Hepatocyte (in vitro differentiated cells): ENCODE measurements around the gene RUBCN. TPM values are rescaled to one million over a fixed set of nuclear protein-coding genes. Genes with fewer than 3 reads are reported as not detected.
"Not testable (repeated sequence)": the region's sequence is repeated elsewhere in the genome, so short reads cannot be mapped to it uniquely, and the experiment has no call there.

ENCODE experiments used
- DNase-seq: peaks from one replicate; pipeline ENCODE4 v3.0.0-alpha.2; 2016; ENCODE audit warnings: low spot score
- H2AFZ ChIP-seq: fragments of 200-600 bp; sonication (generic); 2 replicates; pipeline ENCODE4 v1.6.0; 2016; ENCODE audit warnings: antibody characterized with exemption, mild to moderate bottlenecking
- H3K27ac ChIP-seq: fragments of 200-600 bp; sonication (generic); 2 replicates; pipeline ENCODE4 v1.5.1; 2016; ENCODE audit warnings: mild to moderate bottlenecking
- H3K27me3 ChIP-seq: fragments of 200-600 bp; sonication (generic); 2 replicates; pipeline ENCODE4 v1.6.1; 2016
- H3K36me3 ChIP-seq: fragments of 200-600 bp; sonication (generic); replicated peaks from 2 replicates; pipeline ENCODE4 v1.5.1; 2016; ENCODE audit warnings: low read depth; ENCODE audit not compliant: insufficient read depth
- H3K4me1 ChIP-seq: fragments of 200-600 bp; sonication (generic); 2 replicates; pipeline ENCODE4 v1.5.1; 2016; ENCODE audit warnings: mild to moderate bottlenecking, moderate library complexity; ENCODE audit not compliant: insufficient read depth
- H3K4me2 ChIP-seq: fragments of 200-600 bp; sonication (generic); 2 replicates; pipeline ENCODE4 v1.6.0; 2016
- H3K4me3 ChIP-seq: fragments of 200-600 bp; sonication (generic); 2 replicates; pipeline ENCODE4 v1.5.1; 2016; ENCODE audit warnings: mild to moderate bottlenecking
- H3K79me2 ChIP-seq: fragments of 200-600 bp; sonication (generic); 2 replicates; pipeline ENCODE4 v1.6.0; 2017; ENCODE audit warnings: mild to moderate bottlenecking
- H3K9me2 ChIP-seq: fragments of 200-600 bp; sonication (generic); replicated peaks from 2 replicates; pipeline ENCODE4 v1.6.0; 2017; ENCODE audit warnings: mild to moderate bottlenecking; ENCODE audit not compliant: insufficient read depth
- H3K9me3 ChIP-seq: fragments of 200-600 bp; sonication (generic); 2 replicates; pipeline ENCODE4 v1.5.1; 2016; ENCODE audit warnings: low read depth, mild to moderate bottlenecking
- H4K20me1 ChIP-seq: fragments of 200-600 bp; sonication (generic); 2 replicates; pipeline ENCODE4 v1.6.0; 2016; ENCODE audit warnings: mild to moderate bottlenecking; ENCODE audit not compliant: insufficient read depth, poor library complexity, severe bottlenecking
- CTCF ChIP-seq: fragments of 200-600 bp; sonication (generic); IDR thresholded peaks from 2 replicates; pipeline ENCODE4 v1.5.1; 2016; ENCODE audit warnings: antibody characterized with exemption, mild to moderate bottlenecking; ENCODE audit not compliant: poor library complexity
- EZH2 ChIP-seq: fragments of 200-600 bp; sonication (generic); IDR thresholded peaks from 2 replicates; pipeline ENCODE4 v1.6.1; 2016; ENCODE audit warnings: antibody characterized with exemption, mild to moderate bottlenecking, borderline replicate concordance
- EZH2phosphoT487 ChIP-seq: fragments of 200-600 bp; sonication (generic); IDR thresholded peaks from one replicate; pipeline ENCODE4 v1.6.1; 2018; ENCODE audit warnings: antibody characterized with exemption, mild to moderate bottlenecking, low read depth, moderate library complexity; ENCODE audit not compliant: unreplicated experiment, severe bottlenecking
- WGBS: methylation state at CpG from one replicate; pipeline ENCODE4 v1.1.6; 2016; ENCODE audit warnings: low lambda C conversion rate; ENCODE audit errors: missing lambda C conversion rate; 5-methylcytosine and 5-hydroxymethylcytosine counted together
- polyA plus RNA-seq: library from polyadenylated mRNA; unstranded; fragments of >200 nt; fragmentation: Nextera tagmentation; extraction: Ambion mirVana; gene quantifications from 2 replicates; pipeline ENCODE4 v1.2.1, GENCODE V29; 2016
- total RNA-seq: library from RNA; depleted of rRNA; stranded (reverse); fragments of >200 nt; gene quantifications from 2 replicates; pipeline ENCODE4 v1.2.3, GENCODE V29; 2014

Gene RUBCN
- total and polyA plus RNA-seq, 2 experiments from 2014 or later = 7.2 to 11.0 TPM

- no peaks in the 10 kb centered on the region for H3K9me2 ChIP-seq
- H3K4me3 ChIP-seq = no peak overlapping the region
- no peak overlapping the region for H3K4me2 ChIP-seq
- no peaks in the 10 kb centered on the region for H3K36me3 ChIP-seq
- H2AFZ ChIP-seq = no peak overlapping the region
- TF ChIP-seq EZH2phosphoT487 (no peak), EZH2 (no peak), CTCF (no peak)
- no peaks in the 10 kb centered on the region for H3K4me1 ChIP-seq
- no peaks in the 10 kb centered on the region for H3K27me3 ChIP-seq
- no peaks in the 10 kb centered on the region for H4K20me1 ChIP-seq
- 88% methylated on average over 2 of the region's 2 CpGs for WGBS
- H3K9me3 ChIP-seq = no peaks in the 10 kb centered on the region
- no peak for DNase-seq
- H3K27ac ChIP-seq = no peak overlapping the region
- peaks cover 30% of the 10 kb centered on the region for H3K79me2 ChIP-seq
Observed at GRCh38 chr3:197730200-197730599, 6.5 kb downstream of the RUBCN start.

- DNase-seq = no peak
- no peaks in the 10 kb centered on the region for H3K9me2 ChIP-seq
- WGBS = 94% methylated on average over 8 of the region's 8 CpGs
- no peaks in the 10 kb centered on the region for H3K27me3 ChIP-seq
- H3K4me2 ChIP-seq = no peak overlapping the region
- no peaks in the 10 kb centered on the region for H3K36me3 ChIP-seq
- H3K27ac ChIP-seq = no peak overlapping the region
- H3K79me2 ChIP-seq = peaks cover 16% of the 10 kb centered on the region
- TF ChIP-seq CTCF (no peak), EZH2 (no peak), EZH2phosphoT487 (no peak)
- H3K9me3 ChIP-seq = peaks cover under 1% of the 10 kb centered on the region
- H2AFZ ChIP-seq = no peak overlapping the region
- no peaks in the 10 kb centered on the region for H3K4me1 ChIP-seq
- no peak overlapping the region for H3K4me3 ChIP-seq
- no peaks in the 10 kb centered on the region for H4K20me1 ChIP-seq
Observed at GRCh38 chr3:197728487-197728886, 8.2 kb downstream of the RUBCN start.

- not testable (repeated sequence) for H3K27ac ChIP-seq, H4K20me1 ChIP-seq, H2AFZ ChIP-seq, H3K9me2 ChIP-seq, H3K4me1 ChIP-seq, H3K27me3 ChIP-seq, H3K4me3 ChIP-seq, H3K9me3 ChIP-seq, H3K4me2 ChIP-seq, H3K36me3 ChIP-seq, H3K79me2 ChIP-seq, DNase-seq
- WGBS = 92% methylated on average over 3 of the region's 3 CpGs
Observed at GRCh38 chr3:197727878-197728277, 8.8 kb downstream of the RUBCN start.

- no peaks in the 10 kb centered on the region for H3K36me3 ChIP-seq
- no peak for DNase-seq
- H3K27me3 ChIP-seq = no peaks in the 10 kb centered on the region
- peaks cover 8% of the 10 kb centered on the region for H3K9me3 ChIP-seq
- H4K20me1 ChIP-seq = no peaks in the 10 kb centered on the region
- WGBS = 98% methylated on average over 2 of the region's 2 CpGs
- H3K4me1 ChIP-seq = no peaks in the 10 kb centered on the region
- H3K27ac ChIP-seq = no peak overlapping the region
- no peak overlapping the region for H2AFZ ChIP-seq
- TF ChIP-seq CTCF (no peak), EZH2 (no peak), EZH2phosphoT487 (no peak)
- no peaks in the 10 kb centered on the region for H3K9me2 ChIP-seq
- H3K4me2 ChIP-seq = no peak overlapping the region
- H3K79me2 ChIP-seq = peaks cover 8% of the 10 kb centered on the region
- H3K4me3 ChIP-seq = no peak overlapping the region
Observed at GRCh38 chr3:197722734-197723133, 14.0 kb downstream of the RUBCN start.
